GM19455 (cell line): ENCODE data around the gene SLC47A2.
"Not testable (repeated sequence)": the region's sequence is repeated elsewhere in the genome, so short reads cannot be mapped to it uniquely, and the experiment has no call there.

ENCODE experiments used
- ATAC-seq: cut with Tn5 transposase; IDR thresholded peaks from one replicate; pipeline ENCODE4 v1.9.1; 2021; ENCODE audit not compliant: unreplicated experiment

The SLC47A2 gene

GRCh38 chr17:19716108-19717030 is at the start of gene SLC47A2:
Gene SLC47A2, minus strand, starts transcription at chr17:19716584. Its CDS starts 29 bp downstream, at chr17:19716555.
- no peak for ATAC-seq

GRCh38 chr17:19766016-19766415 is 49.6 kb upstream of the SLC47A2 start:
- no peak for ATAC-seq

- ATAC-seq, result not testable (repeated sequence)
Measured at GRCh38 chr17:19763991-19764390, 47.6 kb upstream of the SLC47A2 start.

- ATAC-seq, result no peak
Measured at GRCh38 chr17:19763416-19763815, 47.0 kb upstream of the SLC47A2 start.

GRCh38 chr17:19762515-19762961 is 46.2 kb upstream of the SLC47A2 start:
- no peak for ATAC-seq

- ATAC-seq, result no peak
Measured at GRCh38 chr17:19760746-19761145, 44.4 kb upstream of the SLC47A2 start.

GRCh38 chr17:19759568-19760549 is 43.5 kb upstream of the SLC47A2 start:
- no peak for ATAC-seq

GRCh38 chr17:19757536-19758180 is 41.3 kb upstream of the SLC47A2 start:
- ATAC-seq, result no peak

GRCh38 chr17:19756546-19756945 is 40.2 kb upstream of the SLC47A2 start:
- no peak for ATAC-seq

GRCh38 chr17:19755821-19756510 is 39.6 kb upstream of the SLC47A2 start:
- no peak for ATAC-seq

GRCh38 chr17:19755392-19755791 is 39.0 kb upstream of the SLC47A2 start:
- ATAC-seq, result no peak

GRCh38 chr17:19753661-19754463 is 37.5 kb upstream of the SLC47A2 start:
- no peak for ATAC-seq

- ATAC-seq, result no peak
Measured at GRCh38 chr17:19753051-19753509, 36.7 kb upstream of the SLC47A2 start.

GRCh38 chr17:19752216-19753050 is 36.0 kb upstream of the SLC47A2 start:
- no peak for ATAC-seq

- ATAC-seq, result no peak
Measured at GRCh38 chr17:19750835-19751234, 34.5 kb upstream of the SLC47A2 start.

GRCh38 chr17:19750020-19750572 is 33.7 kb upstream of the SLC47A2 start:
- no peak for ATAC-seq

GRCh38 chr17:19748807-19749193 is 32.4 kb upstream of the SLC47A2 start:
- ATAC-seq, result no peak
